ENCODE results near the gene DTWD2. TPM values are rescaled to one million over a fixed set of nuclear protein-coding genes. Genes with fewer than 3 reads are reported as not detected.
"Not testable (repeated sequence)": the region's sequence is repeated elsewhere in the genome, so short reads cannot be mapped to it uniquely, and the experiment has no call there.

Gene DTWD2
- total and polyA plus RNA-seq, 7 experiments from 2014 or later, result 2.5 to 5.8 (median 3.4) TPM

- intact Hi-C loops (cut with micrococcal nuclease), result no loop called here
- Mint-ChIP-seq H3K4me3 (no peak overlapping the region), H3K9me3 (no peaks in the 10 kb centered on the region), H3K27me3 (no peaks in the 10 kb centered on the region), H3K27ac (no peak overlapping the region), H3K4me1 (no peaks in the 10 kb centered on the region), H3K36me3 (peaks cover 0 to 46% (median 16%) of the 10 kb centered on the region in 5 donors)
- H3K27ac ChIP-seq (ENCODE audit: low read depth, low read length), result no peak overlapping the region
- POLR2A ChIA-PET, result no interaction called here
- no peaks in the 10 kb centered on the region for H3K4me1 ChIP-seq (ENCODE audit: control insufficient read depth in 2 of 2, insufficient read depth in 2 of 2, low read length in 2 of 2)
- no peak overlapping the region for H3K4me3 ChIP-seq (ENCODE audit: low read length)
- ATAC-seq (no peak), DNase-seq (no peak)
- CTCF ChIA-PET, result no interaction called here
- H3K27me3 ChIP-seq (ENCODE audit: control insufficient read depth in 2 of 2, insufficient read depth in 2 of 2, low read length in 2 of 2), result no peaks in the 10 kb centered on the region
- H3K36me3 ChIP-seq (ENCODE audit: control insufficient read depth in 2 of 3, insufficient read depth in 3 of 3, low read length in 3 of 3), result no peaks in the 10 kb centered on the region
- H3K9me3 ChIP-seq (ENCODE audit: control insufficient read depth in 2 of 3, low read length in 3 of 3), result no peaks in the 10 kb centered on the region
These were observed 35.2 kb downstream of the DTWD2 start for GRCh38 chr5:118952992-118953651.

- POLR2A ChIA-PET; H3K27ac ChIP-seq (ENCODE audit: low read depth, low read length); H3K27me3 ChIP-seq (ENCODE audit: control insufficient read depth in 2 of 2, insufficient read depth in 2 of 2, low read length in 2 of 2); H3K4me1 Mint-ChIP-seq; H3K4me1 ChIP-seq (ENCODE audit: control insufficient read depth in 2 of 2, insufficient read depth in 2 of 2, low read length in 2 of 2); intact Hi-C loops (cut with micrococcal nuclease); H3K27ac Mint-ChIP-seq; H3K36me3 ChIP-seq (ENCODE audit: control insufficient read depth in 2 of 3, insufficient read depth in 3 of 3, low read length in 3 of 3); ATAC-seq; H3K27me3 Mint-ChIP-seq; H3K4me3 Mint-ChIP-seq; CTCF ChIA-PET; H3K9me3 ChIP-seq (ENCODE audit: control insufficient read depth in 2 of 3, low read length in 3 of 3); DNase-seq; H3K4me3 ChIP-seq (ENCODE audit: low read length); H3K9me3 Mint-ChIP-seq: not testable (repeated sequence)
- H3K36me3 Mint-ChIP-seq, result peaks cover 0 to 41% (median 16%) of the 10 kb centered on the region in 5 donors
These were observed 36.0 kb downstream of the DTWD2 start for GRCh38 chr5:118952306-118952705.

- H3K27me3 ChIP-seq (ENCODE audit: control insufficient read depth in 2 of 2, insufficient read depth in 2 of 2, low read length in 2 of 2); H3K9me3 Mint-ChIP-seq; H3K4me3 ChIP-seq (ENCODE audit: low read length); POLR2A ChIA-PET; H3K4me3 Mint-ChIP-seq; H3K27ac ChIP-seq (ENCODE audit: low read depth, low read length); ATAC-seq; intact Hi-C loops (cut with micrococcal nuclease); H3K9me3 ChIP-seq (ENCODE audit: control insufficient read depth in 2 of 3, low read length in 3 of 3); DNase-seq; H3K36me3 ChIP-seq (ENCODE audit: control insufficient read depth in 2 of 3, insufficient read depth in 3 of 3, low read length in 3 of 3); H3K27me3 Mint-ChIP-seq; H3K4me1 Mint-ChIP-seq; H3K4me1 ChIP-seq (ENCODE audit: control insufficient read depth in 2 of 2, insufficient read depth in 2 of 2, low read length in 2 of 2): not testable (repeated sequence)
- peak overlapping the region in 1 of 9 donors; percentile 66 for H3K27ac Mint-ChIP-seq
- CTCF ChIA-PET, result interaction anchor here (0.8 kb wide), 1 partner anchor 162 kb away, joined by 3 read pairs; no protein-coding TSS in a partner anchor
- peaks cover 0 to 44% (median 16%) of the 10 kb centered on the region in 5 donors for H3K36me3 Mint-ChIP-seq
These were observed 38.0 kb downstream of the DTWD2 start for GRCh38 chr5:118950354-118950753.

- no peaks in the 10 kb centered on the region for H3K4me1 Mint-ChIP-seq
- intact Hi-C loops (cut with micrococcal nuclease), result no loop called here
- CTCF ChIA-PET, result no interaction called here
- Histone ChIP-seq H3K9me3 (ENCODE audit: control insufficient read depth in 2 of 3, low read length in 3 of 3) (no peaks in the 10 kb centered on the region), H3K4me1 (ENCODE audit: control insufficient read depth in 2 of 2, insufficient read depth in 2 of 2, low read length in 2 of 2) (no peaks in the 10 kb centered on the region), H3K36me3 (ENCODE audit: control insufficient read depth in 2 of 3, insufficient read depth in 3 of 3, low read length in 3 of 3) (no peaks in the 10 kb centered on the region), H3K4me3 (ENCODE audit: low read length) (no peak overlapping the region), H3K27me3 (ENCODE audit: control insufficient read depth in 2 of 2, insufficient read depth in 2 of 2, low read length in 2 of 2) (no peaks in the 10 kb centered on the region), H3K27ac (ENCODE audit: low read depth, low read length) (no peak overlapping the region)
- H3K27me3 Mint-ChIP-seq, result no peaks in the 10 kb centered on the region
- no peaks in the 10 kb centered on the region for H3K9me3 Mint-ChIP-seq
- H3K27ac Mint-ChIP-seq, result peak overlapping the region in 1 of 9 donors; percentile 1
- POLR2A ChIA-PET, result no interaction called here
- DNase-seq (no peak), ATAC-seq (no peak)
- no peak overlapping the region for H3K4me3 Mint-ChIP-seq
- H3K36me3 Mint-ChIP-seq, result peaks cover 0 to 32% (median 13%) of the 10 kb centered on the region in 5 donors
These were observed 42.1 kb downstream of the DTWD2 start for GRCh38 chr5:118946138-118946800.

- Histone ChIP-seq H3K36me3 (ENCODE audit: control insufficient read depth in 2 of 3, insufficient read depth in 3 of 3, low read length in 3 of 3) (no peaks in the 10 kb centered on the region), H3K4me1 (ENCODE audit: control insufficient read depth in 2 of 2, insufficient read depth in 2 of 2, low read length in 2 of 2) (no peaks in the 10 kb centered on the region), H3K9me3 (ENCODE audit: control insufficient read depth in 2 of 3, low read length in 3 of 3) (no peaks in the 10 kb centered on the region), H3K4me3 (ENCODE audit: low read length) (no peak overlapping the region), H3K27me3 (ENCODE audit: control insufficient read depth in 2 of 2, insufficient read depth in 2 of 2, low read length in 2 of 2) (no peaks in the 10 kb centered on the region), H3K27ac (ENCODE audit: low read depth, low read length) (no peak overlapping the region)
- H3K36me3 Mint-ChIP-seq, result peaks cover 0 to 53% (median 23%) of the 10 kb centered on the region in 5 donors
- intact Hi-C loops (cut with micrococcal nuclease), result no loop called here
- ChIA-PET POLR2A (no interaction called here), CTCF (no interaction called here)
- ATAC-seq, result no peak
- no peaks in the 10 kb centered on the region for H3K9me3 Mint-ChIP-seq
- no peaks in the 10 kb centered on the region for H3K27me3 Mint-ChIP-seq
- DNase-seq, result no peak
- H3K27ac Mint-ChIP-seq, result no peak overlapping the region
- H3K4me1 Mint-ChIP-seq, result no peaks in the 10 kb centered on the region
- no peak overlapping the region for H3K4me3 Mint-ChIP-seq
These were observed 50.8 kb downstream of the DTWD2 start for GRCh38 chr5:118937393-118938061.

GRCh38 chr5:118933703-118934102 is 54.6 kb downstream of the DTWD2 start:
- Mint-ChIP-seq H3K27ac (no peak overlapping the region), H3K27me3 (no peaks in the 10 kb centered on the region), H3K9me3 (peaks cover 0 to 5% (median 0%) of the 10 kb centered on the region in 11 donors), H3K36me3 (peaks cover 0 to 62% (median 32%) of the 10 kb centered on the region in 5 donors), H3K4me3 (no peak overlapping the region), H3K4me1 (no peaks in the 10 kb centered on the region)
- intact Hi-C loops (cut with micrococcal nuclease), result no loop called here
- DNase-seq (no peak), ATAC-seq (no peak)
- H3K4me1 ChIP-seq (ENCODE audit: control insufficient read depth in 2 of 2, insufficient read depth in 2 of 2, low read length in 2 of 2), result no peaks in the 10 kb centered on the region
- no peak overlapping the region for H3K27ac ChIP-seq (ENCODE audit: low read depth, low read length)
- ChIA-PET CTCF (no interaction called here), POLR2A (no interaction called here)
- H3K4me3 ChIP-seq (ENCODE audit: low read length), result no peak overlapping the region
- H3K36me3 ChIP-seq (ENCODE audit: control insufficient read depth in 2 of 3, insufficient read depth in 3 of 3, low read length in 3 of 3), result no peaks in the 10 kb centered on the region
- H3K9me3 ChIP-seq (ENCODE audit: control insufficient read depth in 2 of 3, low read length in 3 of 3), result no peaks in the 10 kb centered on the region
- H3K27me3 ChIP-seq (ENCODE audit: control insufficient read depth in 2 of 2, insufficient read depth in 2 of 2, low read length in 2 of 2), result no peaks in the 10 kb centered on the region

Measured in naive thymus-derived CD4-positive, alpha-beta T cell (primary cell).